H1 (cell line): ENCODE data around the gene IL16. TPM values are rescaled to one million over a fixed set of nuclear protein-coding genes. Genes with fewer than 3 reads are reported as not detected.

Experiments
- KDM1A ChIP-seq: fragments of 200-600, 300-600 bp; sonication (generic); IDR thresholded peaks from 2 replicates; pipeline ENCODE4 v1.7.1; 2016; ENCODE audit warnings: mild to moderate bottlenecking, low read length, borderline replicate concordance
- SP1 ChIP-seq: IDR thresholded peaks from 2 replicates; pipeline ENCODE4 v1.6.1; 2011; ENCODE audit warnings: low read depth, low read length
- polyA plus RNA-seq, 7 experiments: library from polyadenylated mRNA; depleted of rRNA in 3 of 7; stranded (reverse) in 5 of 7; unstranded in 2 of 7; fragments of >200 nt in 5 of 7; fragments of 200-250 nt in 2 of 7; gene quantifications; 1 replicate in 5 of 7; 2 replicates in 1 of 7; 4 replicates in 1 of 7; pipeline versions ENCODE4 v1.2.1 to v1.2.3, GENCODE V29; 2011 to 2013; ENCODE audit warnings: missing spikeins in 2 of 7, mixed read lengths in 2 of 7
- total RNA-seq: library from RNA; stranded (reverse); fragmentation: NEBNext Ultra II Directional; extraction: Animal tissue kit (Norgen Biotek cat#: 25700); gene quantifications from 2 replicates; pipeline ENCODE4 v1.2.1, GENCODE V29; 2021

The IL16 gene
- total and polyA plus RNA-seq, 2 of the 8 experiments (the other 6 are each of a cell fraction or from before 2014, with no cell fraction given), result 0.03 to 0.09 TPM

DNA sequence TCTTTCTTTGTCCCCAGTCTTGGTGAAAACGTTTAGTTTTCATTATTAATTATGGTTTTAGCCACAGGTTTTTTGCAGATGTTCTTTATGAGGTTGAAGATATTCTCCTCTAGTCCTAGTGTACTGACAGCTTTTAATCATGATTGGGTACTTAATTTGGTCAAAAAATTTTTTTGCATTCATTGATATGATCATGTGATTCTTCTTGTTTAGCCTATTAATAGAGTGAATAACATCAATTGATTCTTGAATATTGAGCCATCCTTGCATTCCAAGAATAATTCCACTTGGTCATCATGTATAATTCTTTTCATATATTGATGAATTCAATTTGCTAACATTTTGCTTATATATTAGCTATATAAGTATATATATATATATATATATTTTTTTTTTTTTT is 46.1 kb downstream of the IL16 start (continued):
- TF ChIP-seq SP1 (no peak), KDM1A (no peak)
- TF ChIP-seq, all 59 proteins: peak for 0
